Measurements from ENCODE around the gene CYP1A1. TPM values are rescaled to one million over a fixed set of nuclear protein-coding genes. Genes with fewer than 3 reads are reported as not detected.

CYP1A1 gene
- total RNA-seq, 1 donor = 0.36 TPM

DNA sequence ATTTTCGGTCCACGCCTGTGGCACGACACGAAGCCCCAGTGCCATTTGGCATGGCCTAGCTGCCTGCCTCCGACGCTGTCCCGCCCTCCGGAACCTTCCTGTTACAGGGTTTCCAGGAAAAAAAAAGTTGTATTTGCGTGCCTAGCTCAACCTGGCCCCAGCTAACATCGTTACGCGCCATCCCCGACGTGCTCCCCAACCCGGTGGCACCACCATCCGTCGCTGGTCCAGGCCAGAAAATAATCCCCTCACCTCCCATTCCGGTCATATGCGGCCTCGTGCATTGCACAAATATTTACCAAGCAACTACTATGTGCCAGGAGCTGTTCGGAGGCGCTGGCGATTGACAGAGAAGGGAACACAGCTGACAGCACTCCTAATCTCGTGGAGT is 1.4 kb upstream of the CYP1A1 start:
- Histone ChIP-seq H2AFZ (ENCODE audit: low read length) (no peak overlapping the region), H4K20me1 (ENCODE audit: insufficient read depth, low read length) (no peaks in the 10 kb centered on the region), H3K4me3 (ENCODE audit: insufficient read depth, low read length) (peak overlapping the region; percentile 65), H3K9me3 (ENCODE audit: low read depth, low read length) (no peaks in the 10 kb centered on the region), H3K4me2 (ENCODE audit: insufficient read depth, low read length) (peak overlapping the region; percentile 78), H3K36me3 (ENCODE audit: insufficient read depth, low read length) (no peaks in the 10 kb centered on the region), H3K27me3 (ENCODE audit: insufficient read depth, low read length) (peaks cover 73% of the 10 kb centered on the region), H3K4me1 (ENCODE audit: insufficient read depth, low read length) (peaks cover 10% of the 10 kb centered on the region), H3K27ac (ENCODE audit: low read depth, low read length) (no peak overlapping the region), H3K79me2 (ENCODE audit: insufficient read depth, low read length) (no peaks in the 10 kb centered on the region)
- DNase-seq (ENCODE audit: insufficient read length, low spot score, missing footprints) = peak; percentile 78
- TF ChIP-seq, protein P1, sequence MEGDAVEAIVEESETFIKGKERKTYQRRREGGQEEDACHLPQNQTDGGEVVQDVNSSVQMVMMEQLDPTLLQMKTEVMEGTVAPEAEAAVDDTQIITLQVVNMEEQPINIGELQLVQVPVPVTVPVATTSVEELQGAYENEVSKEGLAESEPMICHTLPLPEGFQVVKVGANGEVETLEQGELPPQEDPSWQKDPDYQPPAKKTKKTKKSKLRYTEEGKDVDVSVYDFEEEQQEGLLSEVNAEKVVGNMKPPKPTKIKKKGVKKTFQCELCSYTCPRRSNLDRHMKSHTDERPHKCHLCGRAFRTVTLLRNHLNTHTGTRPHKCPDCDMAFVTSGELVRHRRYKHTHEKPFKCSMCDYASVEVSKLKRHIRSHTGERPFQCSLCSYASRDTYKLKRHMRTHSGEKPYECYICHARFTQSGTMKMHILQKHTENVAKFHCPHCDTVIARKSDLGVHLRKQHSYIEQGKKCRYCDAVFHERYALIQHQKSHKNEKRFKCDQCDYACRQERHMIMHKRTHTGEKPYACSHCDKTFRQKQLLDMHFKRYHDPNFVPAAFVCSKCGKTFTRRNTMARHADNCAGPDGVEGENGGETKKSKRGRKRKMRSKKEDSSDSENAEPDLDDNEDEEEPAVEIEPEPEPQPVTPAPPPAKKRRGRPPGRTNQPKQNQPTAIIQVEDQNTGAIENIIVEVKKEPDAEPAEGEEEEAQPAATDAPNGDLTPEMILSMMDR (IDR thresholded peaks at IDR 0.05; ENCODE audit: extremely low read depth, low read depth, low read length) = no peak

DNA sequence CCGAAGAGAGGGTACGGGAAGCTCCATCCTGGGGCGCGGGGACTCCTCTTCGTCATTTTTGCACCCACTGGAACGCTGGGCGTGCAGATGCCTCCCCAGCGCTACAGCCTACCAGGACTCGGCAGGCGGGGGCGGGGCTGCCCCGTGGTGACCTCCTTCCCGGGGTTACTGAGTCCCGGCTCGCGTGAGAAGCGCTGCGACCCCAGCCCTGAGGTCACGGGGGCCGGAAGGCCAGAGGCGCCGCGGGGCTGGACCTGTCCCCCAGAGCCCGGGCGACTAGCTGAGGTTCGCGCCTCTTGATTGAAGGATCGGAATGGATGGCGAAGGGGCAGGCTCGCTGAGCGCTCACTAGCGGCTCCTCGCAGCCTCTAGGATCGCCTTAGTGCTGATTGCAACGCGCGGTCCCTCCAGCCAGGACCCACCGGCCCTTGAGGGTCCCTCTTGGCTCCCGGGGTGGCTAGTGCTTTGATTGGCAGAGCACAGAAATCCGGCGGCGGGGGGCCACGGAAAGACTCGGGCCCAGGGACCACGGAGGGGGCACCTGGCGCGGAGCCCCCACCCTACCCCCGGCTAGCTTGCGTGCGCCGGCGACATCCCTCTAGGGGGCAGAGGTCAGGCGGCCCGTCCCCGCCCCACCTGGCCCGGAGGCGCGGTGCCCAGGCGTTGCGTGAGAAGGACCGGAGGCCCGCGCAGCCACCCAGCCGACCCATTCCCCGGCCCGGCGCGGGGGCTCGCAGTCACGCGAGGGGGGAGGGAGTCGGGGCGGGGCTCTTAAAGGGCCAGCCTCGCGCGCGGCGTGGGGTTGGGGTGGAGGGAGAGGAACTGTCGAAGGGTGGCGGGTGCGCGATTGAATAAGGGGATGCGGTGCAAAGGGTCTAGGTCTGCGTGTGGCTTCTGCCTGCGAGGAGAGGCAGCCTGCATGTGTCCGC is 781 bp upstream of the CYP1A1 start:
- Histone ChIP-seq H2AFZ (ENCODE audit: low read length) (peak overlapping the region; percentile 57), H3K4me2 (ENCODE audit: insufficient read depth, low read length) (peak overlapping the region; percentile 78), H3K4me3 (ENCODE audit: insufficient read depth, low read length) (peak overlapping the region; percentile 65), H3K79me2 (ENCODE audit: insufficient read depth, low read length) (no peaks in the 10 kb centered on the region), H3K4me1 (ENCODE audit: insufficient read depth, low read length) (peaks cover 10% of the 10 kb centered on the region), H3K27ac (ENCODE audit: low read depth, low read length) (no peak overlapping the region), H3K27me3 (ENCODE audit: insufficient read depth, low read length) (peaks cover 73% of the 10 kb centered on the region), H3K36me3 (ENCODE audit: insufficient read depth, low read length) (no peaks in the 10 kb centered on the region), H4K20me1 (ENCODE audit: insufficient read depth, low read length) (no peaks in the 10 kb centered on the region), H3K9me3 (ENCODE audit: low read depth, low read length) (no peaks in the 10 kb centered on the region)
- TF ChIP-seq, protein P1 (IDR thresholded peaks at IDR 0.05; ENCODE audit: extremely low read depth, low read depth, low read length) = no peak
- peak; percentile 89 for DNase-seq (ENCODE audit: insufficient read length, low spot score, missing footprints)

DNA sequence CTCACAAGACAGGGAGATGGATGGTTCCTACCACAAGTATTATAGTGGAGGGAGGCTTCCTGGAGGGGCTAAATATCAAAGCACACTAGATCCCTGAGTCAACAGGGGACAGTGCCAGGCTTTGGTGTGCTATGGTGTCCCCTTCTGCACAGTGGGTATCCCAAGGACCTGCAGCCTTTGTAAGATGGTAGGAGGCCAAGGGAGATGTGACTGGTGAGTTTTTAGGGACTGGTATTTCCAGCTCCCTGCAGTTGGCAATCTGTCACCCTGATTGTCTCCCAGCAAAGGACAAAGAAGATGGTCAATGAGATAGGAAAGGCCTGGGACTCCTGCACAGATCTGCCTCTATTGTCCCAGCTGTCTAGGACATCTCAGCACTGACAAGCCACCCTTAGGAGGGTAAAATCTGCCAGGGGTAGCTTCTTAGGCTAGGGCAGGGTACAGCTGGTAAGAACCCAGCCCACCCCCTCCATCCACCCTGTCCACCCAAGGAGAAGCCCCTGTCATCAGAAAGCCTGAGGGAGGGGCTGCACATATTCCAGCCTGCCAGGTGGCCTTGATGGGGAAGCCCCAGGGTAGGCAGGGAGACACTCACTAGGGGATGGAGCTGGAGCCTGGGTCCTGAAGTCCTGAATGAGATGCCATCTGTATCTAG is 631 bp downstream of the CYP1A1 start:
- no peak overlapping the region for H3K4me3 ChIP-seq (ENCODE audit: insufficient read depth, low read length)
- peaks cover 10% of the 10 kb centered on the region for H3K4me1 ChIP-seq (ENCODE audit: insufficient read depth, low read length)
- no peaks in the 10 kb centered on the region for H3K9me3 ChIP-seq (ENCODE audit: low read depth, low read length)
- H2AFZ ChIP-seq (ENCODE audit: low read length) = no peak overlapping the region
- peaks cover 65% of the 10 kb centered on the region for H3K27me3 ChIP-seq (ENCODE audit: insufficient read depth, low read length)
- no peaks in the 10 kb centered on the region for H4K20me1 ChIP-seq (ENCODE audit: insufficient read depth, low read length)
- no peaks in the 10 kb centered on the region for H3K36me3 ChIP-seq (ENCODE audit: insufficient read depth, low read length)
- DNase-seq (ENCODE audit: insufficient read length, low spot score, missing footprints) = peak; percentile 73
- no peak overlapping the region for H3K4me2 ChIP-seq (ENCODE audit: insufficient read depth, low read length)
- H3K27ac ChIP-seq (ENCODE audit: low read depth, low read length) = no peak overlapping the region
- no peaks in the 10 kb centered on the region for H3K79me2 ChIP-seq (ENCODE audit: insufficient read depth, low read length)
- TF ChIP-seq, protein P1 (IDR thresholded peaks at IDR 0.05; ENCODE audit: extremely low read depth, low read depth, low read length) = no peak
